Neural crest cell (in vitro differentiated cells): ENCODE data around the gene KRT76. TPM values are rescaled to one million over a fixed set of nuclear protein-coding genes. Genes with fewer than 3 reads are reported as not detected.

ENCODE experiments used
- DNase-seq: peaks from one replicate; pipeline ENCODE4 v3.0.0; 2021; ENCODE audit warnings: low read depth, mixed read lengths, low spot score
- H3K27ac Mint-ChIP-seq: one replicate; pipeline ENCODE4 v1.8.0; 2021; ENCODE audit warnings: mild to moderate bottlenecking, mixed read lengths; ENCODE audit not compliant: unreplicated experiment
- H3K27me3 Mint-ChIP-seq: 2 replicates; pipeline ENCODE4 v1.8.0; 2021; ENCODE audit warnings: low read depth, mild to moderate bottlenecking, mixed read lengths
- H3K36me3 Mint-ChIP-seq: 2 replicates; pipeline ENCODE4 v1.8.0; 2021; ENCODE audit warnings: low read depth, mild to moderate bottlenecking, mixed read lengths
- H3K4me1 Mint-ChIP-seq: 2 replicates; pipeline ENCODE4 v1.8.0; 2021; ENCODE audit warnings: mixed read lengths
- H3K4me3 Mint-ChIP-seq: one replicate; pipeline ENCODE4 v1.8.0; 2021; ENCODE audit warnings: mild to moderate bottlenecking, mixed read lengths
- H3K9me3 Mint-ChIP-seq: 2 replicates; pipeline ENCODE4 v1.8.0; 2021; ENCODE audit warnings: mixed read lengths
- total RNA-seq: library from RNA; stranded (reverse); gene quantifications from 2 replicates; pipeline ENCODE4 v1.2.1, GENCODE V29; 2021
- TF ChIP-seq, protein P1 (sequence below): fragments of 200-600 bp; sonication (generic); conservative IDR thresholded peaks from 2 replicates; pipeline ENCODE4 v1.5.0; 2021; ENCODE audit warnings: antibody characterized with exemption, mild to moderate bottlenecking

Gene KRT76
- total RNA-seq, 1 donor from 2014 or later, result not detected

GRCh38 chr12:52771505-52771904 is 5.6 kb downstream of the KRT76 start:
- Mint-ChIP-seq H3K27ac (no peak overlapping the region), H3K4me3 (no peak overlapping the region), H3K27me3 (peaks cover 30% of the 10 kb centered on the region), H3K4me1 (no peaks in the 10 kb centered on the region), H3K36me3 (no peaks in the 10 kb centered on the region), H3K9me3 (peaks cover 3% of the 10 kb centered on the region)
- TF ChIP-seq, protein P1, sequence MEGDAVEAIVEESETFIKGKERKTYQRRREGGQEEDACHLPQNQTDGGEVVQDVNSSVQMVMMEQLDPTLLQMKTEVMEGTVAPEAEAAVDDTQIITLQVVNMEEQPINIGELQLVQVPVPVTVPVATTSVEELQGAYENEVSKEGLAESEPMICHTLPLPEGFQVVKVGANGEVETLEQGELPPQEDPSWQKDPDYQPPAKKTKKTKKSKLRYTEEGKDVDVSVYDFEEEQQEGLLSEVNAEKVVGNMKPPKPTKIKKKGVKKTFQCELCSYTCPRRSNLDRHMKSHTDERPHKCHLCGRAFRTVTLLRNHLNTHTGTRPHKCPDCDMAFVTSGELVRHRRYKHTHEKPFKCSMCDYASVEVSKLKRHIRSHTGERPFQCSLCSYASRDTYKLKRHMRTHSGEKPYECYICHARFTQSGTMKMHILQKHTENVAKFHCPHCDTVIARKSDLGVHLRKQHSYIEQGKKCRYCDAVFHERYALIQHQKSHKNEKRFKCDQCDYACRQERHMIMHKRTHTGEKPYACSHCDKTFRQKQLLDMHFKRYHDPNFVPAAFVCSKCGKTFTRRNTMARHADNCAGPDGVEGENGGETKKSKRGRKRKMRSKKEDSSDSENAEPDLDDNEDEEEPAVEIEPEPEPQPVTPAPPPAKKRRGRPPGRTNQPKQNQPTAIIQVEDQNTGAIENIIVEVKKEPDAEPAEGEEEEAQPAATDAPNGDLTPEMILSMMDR, result no peak
- DNase-seq, result no peak

GRCh38 chr12:52771088-52771487 is 6.1 kb downstream of the KRT76 start:
- Mint-ChIP-seq H3K9me3 (peaks cover 3% of the 10 kb centered on the region), H3K4me1 (no peaks in the 10 kb centered on the region), H3K36me3 (no peaks in the 10 kb centered on the region), H3K27ac (no peak overlapping the region), H3K4me3 (no peak overlapping the region), H3K27me3 (peaks cover 34% of the 10 kb centered on the region)
- DNase-seq, result no peak
- TF ChIP-seq, protein P1, result no peak

- TF ChIP-seq, protein P1, result no peak
- Mint-ChIP-seq H3K4me1 (no peaks in the 10 kb centered on the region), H3K4me3 (no peak overlapping the region), H3K27ac (no peak overlapping the region), H3K27me3 (peaks cover 30% of the 10 kb centered on the region), H3K9me3 (peaks cover 3% of the 10 kb centered on the region), H3K36me3 (no peaks in the 10 kb centered on the region)
- DNase-seq, result no peak
Measured at GRCh38 chr12:52769946-52770345, 7.2 kb downstream of the KRT76 start.

- Mint-ChIP-seq H3K27me3 (peaks cover 34% of the 10 kb centered on the region), H3K27ac (no peak overlapping the region), H3K4me1 (no peaks in the 10 kb centered on the region), H3K36me3 (no peaks in the 10 kb centered on the region), H3K9me3 (peaks cover 3% of the 10 kb centered on the region), H3K4me3 (no peak overlapping the region)
- TF ChIP-seq, protein P1, result no peak
- no peak for DNase-seq
Measured at GRCh38 chr12:52769354-52769753, 7.8 kb downstream of the KRT76 start.

- Mint-ChIP-seq H3K4me1 (no peaks in the 10 kb centered on the region), H3K9me3 (peaks cover 3% of the 10 kb centered on the region), H3K36me3 (no peaks in the 10 kb centered on the region), H3K27ac (no peak overlapping the region), H3K27me3 (peaks cover 40% of the 10 kb centered on the region), H3K4me3 (no peak overlapping the region)
- TF ChIP-seq, protein P1, result no peak
- no peak for DNase-seq
Measured at GRCh38 chr12:52768479-52769200, 8.5 kb downstream of the KRT76 start.
